HG03025 (cell line): Measurements from ENCODE around the gene ATP10D.
"Not testable (repeated sequence)": the region's sequence is repeated elsewhere in the genome, so short reads cannot be mapped to it uniquely, and the experiment has no call there.

Experiments
- ATAC-seq: cut with Tn5 transposase; IDR thresholded peaks from one replicate; pipeline ENCODE4 v1.9.1; 2021; ENCODE audit warnings: mild to moderate bottlenecking, moderate library complexity; ENCODE audit not compliant: unreplicated experiment, low FRiP score

ATP10D gene

DNA sequence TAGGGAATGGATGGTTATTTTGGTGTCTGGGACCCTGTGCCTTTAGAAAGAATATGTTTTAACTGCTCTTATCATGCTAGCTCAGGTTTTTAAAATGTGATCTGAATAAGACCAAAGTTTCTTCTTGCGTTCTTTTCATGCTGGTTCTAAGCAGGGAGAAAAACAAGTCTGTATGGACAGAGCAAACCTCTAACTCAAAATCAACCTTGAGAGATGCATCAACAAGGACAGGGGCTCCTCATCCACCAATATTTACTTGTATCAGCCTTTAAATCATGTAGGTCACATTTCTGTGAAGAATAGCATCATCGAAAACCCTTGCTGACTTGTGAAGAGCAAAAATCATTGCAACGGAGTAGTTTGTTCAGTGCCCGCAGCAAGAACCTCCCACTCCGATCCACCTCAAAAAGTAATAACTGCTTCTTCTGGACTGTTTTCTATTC lies 1.2 kb downstream of the ATP10D start:
- no peak for ATAC-seq

- not testable (repeated sequence) for ATAC-seq
Observed at GRCh38 chr4:47486727-47487126, 1.7 kb downstream of the ATP10D start.

DNA sequence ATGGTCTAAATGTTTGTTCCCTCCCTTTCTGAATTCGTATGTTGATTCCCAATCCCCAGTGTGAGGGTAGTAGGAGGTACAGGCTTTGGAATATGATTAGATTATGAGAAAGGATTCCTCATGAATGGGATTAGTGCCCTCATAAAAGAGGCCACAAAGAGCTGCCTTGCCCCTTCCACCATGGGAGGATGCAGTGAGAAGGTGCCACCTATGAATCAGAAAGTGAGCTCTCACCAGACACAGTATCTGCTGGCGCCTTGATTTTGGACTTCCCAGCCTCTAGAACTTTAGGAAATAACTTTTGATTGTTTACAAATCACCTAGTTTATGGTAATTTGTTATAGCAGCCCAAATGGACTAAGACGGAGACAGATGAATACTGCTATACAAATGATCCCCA lies 3.6 kb downstream of the ATP10D start:
- no peak for ATAC-seq

GRCh38 chr4:47490550-47490949 lies 5.5 kb downstream of the ATP10D start:
- ATAC-seq: peak; percentile 83

GRCh38 chr4:47493238-47494123 lies 8.4 kb downstream of the ATP10D start:
- ATAC-seq: no peak

- ATAC-seq: no peak
Observed at GRCh38 chr4:47494124-47494430, 9.0 kb downstream of the ATP10D start.

DNA sequence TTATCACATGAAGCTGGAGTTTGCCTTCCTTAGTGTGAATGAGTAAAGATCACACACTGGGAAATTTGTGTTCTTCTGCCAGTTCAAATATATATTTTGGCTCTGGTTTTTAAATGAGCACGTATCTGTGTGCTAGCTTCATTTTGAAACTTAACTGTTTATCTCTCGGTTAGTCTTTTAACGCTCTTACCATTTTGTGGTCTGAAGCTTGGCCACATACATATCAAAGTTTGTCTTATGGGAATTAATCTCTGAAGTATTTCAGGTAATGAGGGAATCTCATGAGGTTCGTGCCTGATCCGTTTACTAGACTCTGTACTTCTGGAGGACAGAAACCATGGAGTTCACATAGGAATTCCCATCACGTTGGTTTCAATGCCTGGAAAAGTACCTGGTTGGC lies 13.8 kb downstream of the ATP10D start:
- no peak for ATAC-seq

- no peak for ATAC-seq
Observed at GRCh38 chr4:47499700-47500099, 14.6 kb downstream of the ATP10D start.

DNA sequence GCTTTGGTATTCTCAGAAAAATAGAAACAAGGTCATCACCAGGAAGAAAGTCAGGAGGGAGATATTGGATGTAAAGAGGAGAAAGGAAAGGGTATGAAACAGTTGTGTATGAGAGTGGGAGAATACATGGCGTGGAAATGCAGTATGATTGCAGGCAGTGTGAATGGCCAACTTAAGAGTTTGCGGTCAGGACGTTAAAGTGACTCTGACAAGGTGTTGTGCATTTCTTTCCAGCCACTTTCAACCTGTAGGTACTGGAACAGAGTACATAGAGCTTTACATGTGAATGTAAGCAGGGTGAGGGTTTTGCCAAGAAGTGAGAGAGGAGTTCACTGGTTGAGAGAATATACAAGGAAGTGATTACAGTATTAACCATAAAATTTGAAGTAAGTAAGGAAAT lies 15.7 kb downstream of the ATP10D start:
- ATAC-seq: no peak

- ATAC-seq: no peak
Observed at GRCh38 chr4:47505147-47505546, 20.1 kb downstream of the ATP10D start.

- no peak for ATAC-seq
Observed at GRCh38 chr4:47505666-47506065, 20.6 kb downstream of the ATP10D start.

DNA sequence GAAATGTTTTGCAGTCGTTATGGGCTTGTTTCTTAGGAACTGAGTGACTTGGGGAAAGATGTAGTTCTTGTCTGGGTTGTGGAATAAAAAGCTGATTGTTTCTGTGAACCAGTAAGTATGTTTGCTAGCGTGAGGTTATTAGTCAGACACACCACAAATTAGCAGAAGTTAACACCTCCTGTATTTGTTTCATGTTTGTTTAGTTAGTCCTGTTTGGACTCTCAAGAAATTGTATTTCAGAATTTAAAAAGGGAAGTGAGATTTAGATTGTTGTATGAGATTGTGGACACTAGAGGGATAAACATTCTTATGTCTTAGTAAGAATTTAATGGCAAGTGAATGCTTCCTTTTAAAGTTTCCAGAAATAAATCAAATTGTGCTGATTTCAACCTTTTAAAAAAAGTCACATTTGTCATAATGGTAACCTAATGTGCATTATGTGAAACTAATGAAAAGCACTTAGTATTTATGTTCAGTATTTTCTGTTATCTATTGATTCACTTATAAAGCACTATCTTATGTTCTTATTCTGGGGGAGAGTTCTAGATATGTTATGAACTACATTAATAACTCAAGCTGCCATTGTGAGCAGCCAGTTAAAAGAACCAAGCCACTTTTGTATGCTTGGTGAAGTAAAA lies 25.6 kb downstream of the ATP10D start:
- peak; percentile 98 for ATAC-seq

GRCh38 chr4:47513461-47513860 lies 28.4 kb downstream of the ATP10D start:
- no peak for ATAC-seq

DNA sequence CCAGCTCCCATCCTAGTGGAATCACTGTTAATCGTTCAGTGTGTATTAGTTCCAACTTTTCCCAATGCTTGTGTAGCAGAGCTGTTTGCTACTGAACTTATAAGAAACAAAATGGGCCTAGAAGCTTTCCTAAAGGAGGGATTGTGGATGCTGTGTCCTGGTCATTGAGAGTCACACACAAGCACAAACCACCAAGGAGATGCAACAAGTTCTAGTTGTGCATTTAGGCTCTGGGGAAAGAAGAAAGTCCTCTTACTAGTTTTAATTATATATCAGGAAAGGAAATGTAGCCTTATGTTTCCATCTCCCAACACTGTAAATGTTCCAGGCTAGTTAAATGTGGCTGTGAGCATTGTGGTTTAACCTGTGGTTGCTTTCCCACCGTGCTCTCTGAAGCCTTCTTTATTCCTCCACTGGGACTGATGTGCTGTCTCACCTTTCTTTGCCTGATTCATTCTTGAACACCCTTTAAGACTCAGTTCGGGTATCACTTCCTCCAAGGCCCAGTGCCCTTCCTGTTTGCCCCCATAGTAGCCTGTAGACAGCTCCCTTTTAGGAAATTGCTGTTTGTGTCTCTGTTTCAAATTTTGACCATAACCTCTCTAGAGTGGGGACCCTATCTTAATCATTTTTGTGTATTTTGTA lies 34.3 kb downstream of the ATP10D start:
- peak; percentile 100 for ATAC-seq

GRCh38 chr4:47525154-47525819 lies 40.2 kb downstream of the ATP10D start:
- ATAC-seq: no peak

- ATAC-seq: no peak
Observed at GRCh38 chr4:47526281-47526680, 41.2 kb downstream of the ATP10D start.

GRCh38 chr4:47528646-47529045 lies 43.6 kb downstream of the ATP10D start:
- ATAC-seq: not testable (repeated sequence)

DNA sequence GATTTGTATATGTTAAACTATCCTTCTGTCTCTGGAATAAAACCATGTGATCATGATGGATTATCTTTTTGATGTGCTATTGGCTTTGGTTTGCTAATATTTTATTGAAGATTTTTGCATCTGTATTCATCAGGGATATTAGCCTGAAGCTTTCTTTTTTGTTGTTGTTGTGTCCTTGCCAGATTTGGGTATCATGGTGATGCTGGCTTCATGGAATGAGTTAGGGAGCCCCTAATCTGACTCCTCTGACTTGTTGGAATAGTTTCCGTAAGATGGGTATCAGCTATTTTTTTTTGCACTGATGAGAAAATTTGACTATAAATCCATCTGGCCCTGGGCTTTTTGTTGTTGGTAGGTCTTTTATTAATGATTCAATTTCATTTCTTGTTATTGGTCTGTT lies 45.7 kb downstream of the ATP10D start:
- ATAC-seq: no peak

- ATAC-seq: peak; percentile 99
Observed at GRCh38 chr4:47531241-47531953, 46.3 kb downstream of the ATP10D start.

DNA sequence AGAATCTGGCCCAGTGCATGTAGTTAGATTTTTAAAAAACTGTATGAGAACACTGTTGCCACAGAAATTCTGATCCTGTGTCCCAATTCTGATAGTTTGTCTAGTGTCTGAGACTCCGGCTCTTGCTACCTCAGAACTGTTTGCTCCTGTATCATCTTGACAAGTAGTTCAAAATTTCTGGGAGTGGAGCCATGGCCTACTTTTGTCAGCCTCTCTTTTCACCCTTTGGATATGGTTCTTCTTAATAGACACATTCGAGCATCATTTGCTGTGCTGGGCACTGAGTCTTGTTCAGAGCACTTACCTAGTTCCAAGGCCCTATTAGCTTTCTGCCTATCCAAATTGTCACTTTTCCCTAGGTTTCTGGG lies 46.9 kb downstream of the ATP10D start:
- ATAC-seq: no peak
